Motor neuron (in vitro differentiated cells): ENCODE data around the gene TOR2A. TPM values are rescaled to one million over a fixed set of nuclear protein-coding genes. Genes with fewer than 3 reads are reported as not detected.

Experiments
- ATAC-seq, 8 experiments: fragments of 200-7000 bp; cut with Tn5 transposase; replicated peaks in 6 of 8; 2 replicates each; pipeline ENCODE4 v1.8.0; 2021; ENCODE audit warnings: mild to moderate bottlenecking in 8 of 8, moderate library complexity in 8 of 8
- H3K27ac ChIP-seq, 2 donors: fragments of 250-450 bp; sonication (Bioruptor Pico); 2 replicates each; pipeline ENCODE4 v1.9.0; 2021; ENCODE audit warnings: antibody characterized with exemption in 2 of 2, mild to moderate bottlenecking in 2 of 2, moderate library complexity in 1 of 2
- H3K4me1 ChIP-seq, 2 donors: fragments of 250-450 bp; sonication (Bioruptor Pico); replicated peaks in 1 of 2; 2 replicates each; pipeline ENCODE4 v1.6.1; 2021; ENCODE audit warnings: antibody characterized with exemption in 2 of 2, mild to moderate bottlenecking in 2 of 2, moderate library complexity in 1 of 2
- H3K4me3 ChIP-seq, 5 donors: fragments of 250-450 bp; sonication (Bioruptor Pico); 2 replicates each; pipeline ENCODE4 v1.9.0; 2021; ENCODE audit warnings: antibody characterized with exemption in 5 of 5, mild to moderate bottlenecking in 5 of 5, moderate library complexity in 4 of 5
- WGBS, 10 experiments: fragments of 450-650 bp; shearing (Covaris generic); methylation state at CpG; one replicate each; pipeline ENCODE4 v1.0.0; 2022; 5-methylcytosine and 5-hydroxymethylcytosine counted together
- in situ Hi-C, 9 experiments: fragments of 400-800 bp; cut with MboI; loops; one replicate each; pipeline ENCODE4 v1.15.0; 2021; ENCODE audit warnings: low sequenced_read_pairs in 9 of 9, low pct_unique_long_range_greater_than_20kb in 2 of 9; ENCODE audit not compliant: unreplicated experiment in 9 of 9
- total RNA-seq, 8 experiments: library from RNA; unstranded; fragments of 300-600 nt; gene quantifications; 2 replicates each; pipeline versions ENCODE4 v1.2.3 to v1.2.4, GENCODE V29; 2022

TOR2A gene
- total RNA-seq, 8 experiments from 2014 or later = 5.5 to 18.1 (median 11.8) TPM

DNA sequence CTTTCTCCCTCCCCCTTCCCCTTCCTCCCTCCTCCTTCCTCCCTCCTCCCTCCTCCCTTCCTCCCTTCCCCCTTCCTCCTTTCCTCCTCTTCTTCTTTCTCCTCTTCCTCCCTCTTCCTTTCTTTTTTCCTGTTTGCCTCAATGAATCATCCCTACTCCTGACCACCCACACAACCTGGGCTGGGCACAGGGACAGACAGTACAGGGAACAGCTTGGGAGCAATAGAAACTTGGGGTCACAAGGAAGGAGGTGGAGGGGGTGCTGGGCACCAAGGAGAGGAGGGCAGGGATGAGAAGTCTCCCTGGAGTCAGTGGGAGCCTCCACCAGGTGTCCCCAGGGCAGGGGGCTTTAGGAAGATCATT lies 14.2 kb downstream of the TOR2A start:
- no peak overlapping the region for H3K27ac ChIP-seq
- H3K4me1 ChIP-seq = peaks cover 5 to 6% of the 10 kb centered on the region in 2 donors
- ATAC-seq = no peak
- no peak overlapping the region for H3K4me3 ChIP-seq
- in situ Hi-C loops = no loop called here

DNA sequence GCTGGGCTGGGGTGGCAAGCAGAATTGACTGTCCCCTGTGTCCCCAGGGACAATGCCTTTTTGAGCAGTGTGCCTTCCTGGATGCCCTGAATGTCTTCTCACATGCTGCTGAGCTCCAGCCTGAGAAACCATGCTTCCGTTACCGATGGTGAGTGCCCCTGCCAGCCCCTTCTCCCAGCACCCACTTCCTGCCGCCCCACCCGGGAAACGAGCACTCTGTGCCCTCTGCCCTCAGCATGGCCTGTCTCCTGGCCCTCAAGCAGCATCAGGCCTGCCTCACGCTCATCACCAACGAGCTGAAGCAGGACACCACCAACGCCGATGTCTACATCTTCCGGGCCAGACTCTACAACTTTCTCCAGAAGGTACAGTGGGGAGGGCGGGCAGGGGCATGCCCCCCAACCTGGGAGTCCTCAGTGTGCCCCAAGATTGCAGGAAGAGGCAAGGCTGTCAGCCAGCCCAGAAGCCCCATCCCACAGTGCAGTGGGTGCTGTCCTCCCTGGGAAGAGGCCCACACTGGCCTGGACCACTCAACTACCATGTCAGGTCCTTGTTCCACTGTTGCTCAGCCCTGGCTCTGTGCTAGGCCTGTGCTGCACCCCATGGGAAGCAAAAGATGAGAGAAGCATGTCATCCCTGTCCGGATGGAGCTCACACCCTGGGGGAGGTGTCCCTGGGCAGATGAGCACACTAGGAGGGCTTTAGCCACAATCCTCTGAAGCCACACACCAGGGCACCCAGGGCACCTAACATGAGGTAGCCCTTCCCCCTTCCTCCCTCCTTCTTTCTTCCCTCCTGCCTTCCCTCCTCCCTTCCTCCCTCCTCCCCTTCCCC lies 14.8 kb downstream of the TOR2A start:
- in situ Hi-C loops = no loop called here
- no peak for ATAC-seq

DNA sequence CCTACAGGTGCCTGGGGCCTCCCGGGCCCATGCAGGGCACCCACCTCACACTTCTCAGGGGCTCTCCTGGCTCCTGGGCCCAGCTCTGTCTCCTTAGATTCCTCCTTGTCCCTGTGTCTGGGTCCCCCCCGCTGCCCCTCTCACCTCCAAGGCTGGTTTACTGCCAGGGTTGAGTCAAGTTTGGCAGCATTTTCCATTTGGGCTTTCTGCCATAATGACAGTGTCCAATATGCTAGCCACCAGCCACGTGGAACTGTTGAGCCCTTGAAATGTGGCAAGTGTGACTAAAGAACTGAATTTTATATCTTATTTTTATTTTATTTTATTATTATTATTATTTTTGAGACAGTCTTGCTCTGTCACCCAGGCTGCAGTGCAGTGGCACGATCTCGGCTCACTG lies 17.3 kb downstream of the TOR2A start:
- H3K4me1 ChIP-seq = peaks cover 6 to 9% of the 10 kb centered on the region in 2 donors
- 0 to 100% (median 78%) methylated on average over 1 to 5 of the region's 5 CpGs; no CpG with 5 or more reads in 2 of the 10 experiments for WGBS, 10 experiments

More for the DNA sequence above, 14.8 kb downstream of the TOR2A start:
- Histone ChIP-seq H3K4me1 (peaks cover 5 to 6% of the 10 kb centered on the region in 2 donors), H3K27ac (no peak overlapping the region), H3K4me3 (no peak overlapping the region)
- 81 to 100% (median 87%) methylated on average over 1 to 6 of the region's 12 CpGs; no CpG with 5 or more reads in 7 of the 10 experiments for WGBS, 10 experiments

DNA sequence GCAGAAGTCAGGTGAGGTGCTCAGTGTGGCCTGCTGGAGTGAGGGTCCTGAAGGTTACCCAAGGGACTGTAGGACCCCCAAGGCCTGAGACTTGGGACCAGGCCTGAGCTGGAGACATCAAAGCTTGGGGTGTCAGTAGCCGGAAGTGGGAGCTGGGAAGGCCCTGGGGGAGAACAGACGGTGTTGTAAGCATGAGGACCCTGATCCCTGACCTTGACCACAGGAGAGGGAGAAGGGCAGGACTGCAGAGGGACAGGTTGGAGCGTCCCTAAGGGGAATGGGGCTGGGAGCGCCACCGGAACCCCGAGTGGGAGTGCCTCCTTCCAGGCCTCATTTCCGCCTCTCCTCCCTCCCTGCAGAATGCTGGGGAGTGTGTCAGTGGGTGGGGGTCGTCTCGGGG lies 18.7 kb downstream of the TOR2A start:
- no peak overlapping the region for H3K27ac ChIP-seq
- no peak for ATAC-seq
- WGBS, 10 experiments = 40 to 100% methylated on average over 1 of the region's 9 CpGs; no CpG with 5 or more reads in 8 of the 10 experiments
- peaks cover 11 to 17% of the 10 kb centered on the region in 2 donors for H3K4me1 ChIP-seq
- in situ Hi-C loops = loop anchor here in 1 of 9 experiments (10.0 kb wide), 1 partner anchor 122 kb away; no protein-coding TSS in a partner anchor
- peak overlapping the region in 3 of 5 donors; percentile 53 to 68 (median 58) for H3K4me3 ChIP-seq

More for the DNA sequence above, 17.3 kb downstream of the TOR2A start:
- Histone ChIP-seq H3K27ac (no peak overlapping the region), H3K4me3 (no peak overlapping the region)
- in situ Hi-C loops = loop anchor here in 1 of 9 experiments (10.0 kb wide), 1 partner anchor 123 kb away; no protein-coding TSS in a partner anchor
- no peak for ATAC-seq

DNA sequence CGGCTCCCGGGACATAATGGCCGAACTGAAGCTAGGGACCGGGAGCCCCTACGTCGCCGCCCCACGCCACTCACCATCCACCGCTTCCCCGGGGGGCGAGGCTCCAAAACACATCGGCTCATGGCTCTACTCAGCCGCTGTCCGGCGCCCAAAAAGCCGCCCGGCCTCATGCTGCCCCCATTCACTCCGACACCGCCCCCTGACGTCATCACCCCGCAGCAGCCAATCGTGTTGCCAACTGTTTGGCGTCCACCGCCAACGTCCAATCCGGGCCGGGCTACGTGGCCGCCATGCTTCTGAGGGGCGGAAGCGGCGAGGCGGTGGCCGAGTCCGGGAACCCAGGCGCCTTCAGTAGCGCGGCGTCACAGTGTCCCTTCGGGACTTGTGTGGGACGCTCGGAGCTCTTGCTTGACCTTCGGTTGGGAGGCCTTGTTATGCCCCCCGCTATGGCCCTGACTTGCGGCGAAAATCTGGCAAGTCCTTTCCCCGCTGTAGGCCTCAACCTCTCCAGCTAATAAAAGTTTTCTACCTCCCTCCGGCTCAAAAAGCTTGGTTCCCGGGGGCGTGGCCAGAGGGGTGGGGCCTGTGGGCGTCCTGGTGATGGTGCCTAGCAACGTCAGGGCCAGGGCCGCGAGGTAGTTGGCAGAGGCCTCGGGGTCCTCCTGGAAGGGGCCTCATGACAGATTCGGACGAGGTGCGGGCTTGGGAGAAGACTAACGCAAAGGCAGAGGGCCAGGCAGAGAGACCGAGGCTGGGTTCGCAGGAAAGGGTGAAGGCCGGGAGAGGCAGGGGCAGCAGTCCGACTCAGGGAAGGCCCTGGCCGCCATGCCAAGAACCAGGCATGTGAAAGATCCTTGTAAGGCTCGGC lies 19.4 kb downstream of the TOR2A start, which contains the start of the genes PTRH1 and TTC16:
Gene PTRH1, minus strand, starts transcription at position 194 of the 868 bp plus-strand sequence. Its CDS starts 24 bp downstream, at position 170.
Gene TTC16, plus strand, starts transcription at position 610 of the 868 bp plus-strand sequence. Its CDS starts 67 bp downstream, at position 677.
- peak; percentile 87 to 95 (median 92) for ATAC-seq
- H3K4me1 ChIP-seq = peaks cover 18 to 23% of the 10 kb centered on the region in 2 donors
- H3K27ac ChIP-seq = no peak within 1 kb of the TSS
- WGBS, 10 experiments = 0 to 23% (median 1%) methylated on average over 1 to 20 of the region's 65 CpGs; no CpG with 5 or more reads in 4 of the 10 experiments
- in situ Hi-C loops = loop anchor here in 1 of 9 experiments (10.0 kb wide), 1 partner anchor 121 kb away; no protein-coding TSS in a partner anchor
- peak within 1 kb of the TSS; percentile 53 to 86 (median 68) for H3K4me3 ChIP-seq

DNA sequence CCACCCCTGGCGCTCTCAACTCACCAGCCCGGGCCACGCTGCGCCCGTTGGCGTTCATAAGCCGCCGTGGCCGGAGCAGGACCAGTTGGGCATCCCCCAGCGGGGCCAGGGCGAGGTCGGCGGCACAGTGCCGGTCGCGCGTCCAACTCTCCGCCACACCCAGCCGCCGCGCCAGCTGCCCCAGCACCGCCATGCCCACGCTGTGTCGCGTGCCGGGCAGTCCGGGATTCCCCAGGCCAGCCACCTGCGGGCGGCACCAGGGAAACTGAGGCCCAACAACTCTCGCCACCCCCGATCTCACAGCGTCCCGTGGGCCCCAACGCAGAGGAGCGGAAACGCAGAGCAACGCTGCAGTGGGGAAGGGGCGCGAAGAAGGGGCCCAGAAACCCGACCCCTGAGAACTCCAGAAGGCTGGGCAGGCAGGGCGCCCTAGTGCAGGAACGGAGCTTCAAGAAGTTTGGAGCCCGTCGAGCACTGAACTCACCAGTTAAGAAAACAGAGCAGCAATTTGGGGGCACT lies 20.1 kb downstream of the TOR2A start:
- peaks cover 20 to 23% of the 10 kb centered on the region in 2 donors for H3K4me1 ChIP-seq
- in situ Hi-C loops = loop anchor here in 1 of 9 experiments (10.0 kb wide), 1 partner anchor 120 kb away; no protein-coding TSS in a partner anchor
- peak in 7 of 8 experiments; percentile 0 to 23 (median 3) for ATAC-seq
- H3K27ac ChIP-seq = no peak overlapping the region
- peak overlapping the region; percentile 53 to 86 (median 68) for H3K4me3 ChIP-seq
- 0 to 1% (median 0%) methylated on average over 5 to 26 of the region's 44 CpGs; no CpG with 5 or more reads in 6 of the 10 experiments for WGBS, 10 experiments

DNA sequence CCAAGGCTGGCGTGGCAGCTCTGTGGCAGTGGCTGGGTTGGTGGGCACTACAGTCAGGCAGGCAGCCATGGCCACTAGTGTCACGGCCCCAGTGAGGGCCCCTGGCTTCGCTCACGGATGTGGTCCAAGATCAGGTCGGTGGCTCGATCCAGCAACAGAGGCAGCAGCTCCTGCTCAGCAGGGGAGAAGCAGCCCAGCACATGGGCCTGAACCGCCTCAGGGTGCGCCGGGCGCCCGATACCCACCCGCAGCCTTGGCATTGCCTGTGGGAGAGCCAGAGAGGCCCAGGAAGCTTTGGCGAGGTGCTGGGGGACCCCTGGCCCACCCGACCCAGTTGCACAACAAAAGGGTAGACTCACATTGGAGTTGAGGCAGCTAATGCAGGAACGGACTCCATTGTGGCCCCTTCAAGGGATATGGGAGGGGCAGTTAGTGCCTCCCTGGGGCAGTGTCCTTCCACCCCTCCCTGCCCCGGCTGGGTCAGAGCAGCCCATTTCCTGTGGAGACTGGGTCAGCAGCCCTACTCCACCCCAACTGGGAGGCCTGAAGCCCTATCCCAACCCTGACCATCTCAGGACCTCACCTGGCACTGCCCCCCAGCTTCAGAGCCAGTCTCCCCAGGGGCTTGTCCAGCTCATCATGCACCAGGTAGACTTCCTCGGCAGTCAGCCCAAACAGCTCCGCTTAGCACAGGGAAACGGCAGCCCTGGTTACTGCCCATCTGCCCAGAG lies 20.9 kb downstream of the TOR2A start:
- in situ Hi-C loops = loop anchor here in 1 of 9 experiments (10.0 kb wide), 1 partner anchor 119 kb away; no protein-coding TSS in a partner anchor
- H3K27ac ChIP-seq = no peak overlapping the region
- 50 to 100% methylated on average over 2 of the region's 19 CpGs; no CpG with 5 or more reads in 8 of the 10 experiments for WGBS, 10 experiments
- ATAC-seq = peak in 1 of 8 experiments; percentile 3
- H3K4me3 ChIP-seq = peak overlapping the region; percentile 53 to 86 (median 68)
- peaks cover 20 to 23% of the 10 kb centered on the region in 2 donors for H3K4me1 ChIP-seq

DNA sequence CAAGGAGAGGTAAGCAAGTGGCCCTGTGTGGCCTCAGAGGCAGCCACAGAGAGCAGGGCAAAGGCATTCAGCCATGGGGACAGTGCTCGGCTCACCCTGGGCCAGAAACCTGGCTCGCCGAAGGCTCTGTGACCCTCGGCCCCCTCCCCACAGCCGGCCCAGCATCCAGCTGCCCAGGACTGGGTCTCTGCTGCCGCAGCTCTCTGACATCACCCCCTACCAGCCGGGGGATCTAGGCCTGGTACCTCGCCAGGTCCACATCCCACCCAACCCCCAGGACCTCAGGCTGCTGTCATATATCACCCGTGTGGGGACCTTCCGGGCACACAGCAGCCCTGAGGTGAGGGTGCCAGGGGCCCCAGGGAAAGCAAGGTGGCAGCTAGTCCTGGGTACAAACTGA lies 22.2 kb downstream of the TOR2A start:
- ATAC-seq = no peak
- Histone ChIP-seq H3K27ac (no peak overlapping the region), H3K4me1 (peaks cover 20 to 23% of the 10 kb centered on the region in 2 donors), H3K4me3 (no peak overlapping the region)
- in situ Hi-C loops = loop anchor here in 1 of 9 experiments (10.0 kb wide), 1 partner anchor 118 kb away; no protein-coding TSS in a partner anchor
- no CpG with 5 or more reads among the region's 10 CpGs for WGBS, 10 experiments

DNA sequence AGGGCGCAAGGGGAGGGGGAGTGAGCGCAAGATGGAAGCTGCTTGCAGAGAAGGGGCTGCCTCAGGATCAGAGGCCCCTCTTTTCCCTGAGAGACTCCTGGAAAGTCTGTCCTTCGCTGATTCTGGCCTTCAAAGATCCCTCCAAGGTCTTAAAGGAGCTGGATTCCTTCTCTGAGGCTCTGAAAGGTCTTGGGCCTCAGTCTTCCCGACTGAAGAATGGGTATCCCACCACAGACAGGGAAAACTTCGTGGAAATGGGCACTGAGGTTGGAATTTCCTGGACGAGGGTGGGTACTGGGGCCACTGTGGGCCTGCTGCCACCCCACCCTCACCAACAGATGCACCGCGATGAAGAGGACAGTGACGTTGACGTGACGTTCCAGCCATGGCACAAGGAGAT lies 22.7 kb downstream of the TOR2A start:
- no peak for ATAC-seq
- H3K27ac ChIP-seq = no peak overlapping the region
- WGBS, 10 experiments = 17 to 100% (median 67%) methylated on average over 1 to 5 of the region's 11 CpGs; no CpG with 5 or more reads in 5 of the 10 experiments
- peaks cover 20 to 23% of the 10 kb centered on the region in 2 donors for H3K4me1 ChIP-seq
- no peak overlapping the region for H3K4me3 ChIP-seq
- in situ Hi-C loops = loop anchor here in 1 of 9 experiments (10.0 kb wide), 1 partner anchor 118 kb away; no protein-coding TSS in a partner anchor

DNA sequence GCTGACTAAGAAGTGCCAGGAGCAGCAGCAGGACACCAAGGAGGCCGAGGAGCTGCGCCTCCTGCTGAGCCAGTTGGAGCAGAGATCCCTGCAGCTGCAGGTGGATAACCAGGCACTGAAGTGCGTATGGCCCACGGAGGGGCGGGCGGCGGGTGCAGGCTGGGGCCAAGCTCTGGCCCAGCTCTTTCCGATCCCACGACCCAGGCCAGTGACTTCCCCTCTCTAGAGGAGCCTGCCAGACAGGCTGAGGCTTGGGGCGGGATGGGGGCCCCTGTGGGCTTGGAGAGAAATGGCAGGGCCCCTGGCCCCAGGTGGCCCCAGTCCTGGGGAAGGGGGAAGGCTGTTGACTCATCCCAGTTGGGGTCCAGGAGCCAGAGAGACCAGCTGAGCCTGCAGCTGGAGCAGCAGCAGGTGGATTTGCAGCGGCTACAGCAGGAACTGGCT lies 23.2 kb downstream of the TOR2A start:
- 40 to 100% (median 100%) methylated on average over 1 of the region's 11 CpGs; no CpG with 5 or more reads in 7 of the 10 experiments for WGBS, 10 experiments
- no peak overlapping the region for H3K4me3 ChIP-seq
- no peak for ATAC-seq
- no peak overlapping the region for H3K27ac ChIP-seq
- in situ Hi-C loops = loop anchor here in 1 of 9 experiments (10.0 kb wide), 1 partner anchor 117 kb away; no protein-coding TSS in a partner anchor
- peaks cover 22 to 26% of the 10 kb centered on the region in 2 donors for H3K4me1 ChIP-seq

DNA sequence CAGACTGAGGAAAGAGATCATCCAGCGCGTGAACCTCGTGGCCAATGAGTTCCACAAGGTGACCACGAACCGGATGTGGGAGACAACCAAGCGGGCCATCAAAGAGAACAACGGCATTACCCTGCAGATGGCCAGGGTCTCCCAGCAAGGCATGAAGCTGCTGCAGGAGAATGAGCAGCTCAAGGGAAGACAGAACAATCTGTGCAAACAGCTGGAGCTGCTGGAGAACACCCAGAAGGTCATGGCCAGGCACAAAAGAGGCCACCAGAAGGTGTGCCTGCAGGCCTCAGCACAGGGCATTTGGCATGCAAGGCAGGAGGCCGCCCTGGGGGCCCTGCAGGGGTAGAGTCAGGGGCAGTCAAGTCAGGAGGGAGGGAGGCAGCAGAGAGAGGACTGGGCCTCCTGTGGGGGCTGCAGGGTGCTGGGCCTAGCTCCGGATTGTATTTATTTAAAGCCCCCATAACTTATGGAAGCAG lies 23.8 kb downstream of the TOR2A start:
- Histone ChIP-seq H3K4me1 (peaks cover 22 to 28% of the 10 kb centered on the region in 2 donors), H3K4me3 (no peak overlapping the region), H3K27ac (no peak overlapping the region)
- ATAC-seq = peak in 1 of 8 experiments; percentile 8
- in situ Hi-C loops = loop anchor here in 1 of 9 experiments (10.0 kb wide), 1 partner anchor 116 kb away; no protein-coding TSS in a partner anchor
- 56 to 93% (median 72%) methylated on average over 1 to 8 of the region's 9 CpGs; no CpG with 5 or more reads in 5 of the 10 experiments for WGBS, 10 experiments
